Osteoblast (primary cell): Measurements from ENCODE around the gene EXD3. TPM values are rescaled to one million over a fixed set of nuclear protein-coding genes. Genes with fewer than 3 reads are reported as not detected.

Experiments used
- DNase-seq: peaks from one replicate; pipeline ENCODE4 v3.0.0; 2011; ENCODE audit warnings: low spot score, mixed read lengths; ENCODE audit not compliant: insufficient read length; ENCODE audit errors: missing footprints
- H2AFZ ChIP-seq: 2 replicates; pipeline ENCODE4 v1.6.0; 2011; ENCODE audit warnings: mild to moderate bottlenecking, low read length
- H3K27ac ChIP-seq: 2 replicates; pipeline ENCODE4 v1.5.1; 2011; ENCODE audit warnings: mild to moderate bottlenecking, low read depth, low read length, moderate library complexity
- H3K27me3 ChIP-seq: 2 replicates; pipeline ENCODE4 v1.6.0; 2012; ENCODE audit warnings: mild to moderate bottlenecking, control low read depth, inconsistent platforms, low read length, moderate library complexity; ENCODE audit not compliant: insufficient read depth
- H3K36me3 ChIP-seq: 2 replicates; pipeline ENCODE4 v1.5.1; 2011; ENCODE audit warnings: mild to moderate bottlenecking, low read length, control low read depth, moderate library complexity; ENCODE audit not compliant: insufficient read depth
- H3K4me1 ChIP-seq: 2 replicates; pipeline ENCODE4 v1.5.1; 2011; ENCODE audit warnings: mild to moderate bottlenecking, low read length, control low read depth, moderate library complexity; ENCODE audit not compliant: insufficient read depth
- H3K4me2 ChIP-seq: 2 replicates; pipeline ENCODE4 v1.6.0; 2011; ENCODE audit warnings: mild to moderate bottlenecking, low read length; ENCODE audit not compliant: insufficient read depth
- H3K4me3 ChIP-seq: fragments of 200-600 bp; sonication (generic); 3 replicates; pipeline ENCODE4 v1.5.1; 2012; ENCODE audit warnings: mild to moderate bottlenecking, low read length, inconsistent platforms; ENCODE audit not compliant: insufficient read depth
- H3K79me2 ChIP-seq: 2 replicates; pipeline ENCODE4 v1.6.0; 2012; ENCODE audit warnings: mild to moderate bottlenecking, low read length, control low read depth, inconsistent platforms; ENCODE audit not compliant: insufficient read depth
- H3K9me3 ChIP-seq: 2 replicates; pipeline ENCODE4 v1.5.1; 2011; ENCODE audit warnings: low read depth, low read length, control low read depth
- H4K20me1 ChIP-seq: 2 replicates; pipeline ENCODE4 v1.6.0; 2012; ENCODE audit warnings: mild to moderate bottlenecking, low read length, control low read depth; ENCODE audit not compliant: insufficient read depth
- CTCF ChIP-seq: IDR thresholded peaks from 2 replicates; pipeline ENCODE4 v1.5.1; 2011; ENCODE audit warnings: mild to moderate bottlenecking, low read depth, low read length, moderate library complexity; ENCODE audit errors: extremely low read depth
- total RNA-seq: library from RNA; depleted of rRNA; stranded (reverse); fragments of >200 nt; gene quantifications from 2 replicates; pipeline ENCODE4 v1.2.3, GENCODE V29; 2012

Gene EXD3
- total RNA-seq, 1 donor: 7.6 TPM

- Histone ChIP-seq H3K9me3 (no peaks in the 10 kb centered on the region), H3K27me3 (no peaks in the 10 kb centered on the region), H2AFZ (no peak overlapping the region), H3K4me3 (no peak overlapping the region), H3K27ac (no peak overlapping the region), H3K4me2 (no peak overlapping the region), H3K36me3 (no peaks in the 10 kb centered on the region), H3K4me1 (peaks cover 4% of the 10 kb centered on the region), H4K20me1 (no peaks in the 10 kb centered on the region), H3K79me2 (no peaks in the 10 kb centered on the region)
- no peak for TF ChIP-seq CTCF
- peak; percentile 78 for DNase-seq
These were observed 114.8 kb downstream of the EXD3 start for GRCh38 chr9:137308057-137308619.

GRCh38 chr9:137307255-137308056 lies 115.5 kb downstream of the EXD3 start:
- H3K36me3 ChIP-seq: no peaks in the 10 kb centered on the region
- no peak for TF ChIP-seq CTCF
- peak; percentile 82 for DNase-seq
- no peak overlapping the region for H3K4me3 ChIP-seq
- no peak overlapping the region for H2AFZ ChIP-seq
- H4K20me1 ChIP-seq: no peaks in the 10 kb centered on the region
- H3K4me1 ChIP-seq: peaks cover 4% of the 10 kb centered on the region
- no peak overlapping the region for H3K4me2 ChIP-seq
- no peaks in the 10 kb centered on the region for H3K27me3 ChIP-seq
- H3K27ac ChIP-seq: no peak overlapping the region
- H3K79me2 ChIP-seq: no peaks in the 10 kb centered on the region
- H3K9me3 ChIP-seq: no peaks in the 10 kb centered on the region

- Histone ChIP-seq H3K4me1 (peaks cover 4% of the 10 kb centered on the region), H4K20me1 (no peaks in the 10 kb centered on the region), H3K36me3 (no peaks in the 10 kb centered on the region), H3K27me3 (no peaks in the 10 kb centered on the region), H3K27ac (no peak overlapping the region), H3K9me3 (no peaks in the 10 kb centered on the region), H3K4me2 (no peak overlapping the region), H3K4me3 (no peak overlapping the region), H3K79me2 (no peaks in the 10 kb centered on the region), H2AFZ (no peak overlapping the region)
- peak; percentile 88 for DNase-seq
- TF ChIP-seq CTCF: no peak
These were observed 116.1 kb downstream of the EXD3 start for GRCh38 chr9:137306850-137307254.

GRCh38 chr9:137306066-137306849 lies 116.7 kb downstream of the EXD3 start:
- Histone ChIP-seq H3K4me3 (no peak overlapping the region), H3K4me1 (peaks cover 4% of the 10 kb centered on the region), H3K4me2 (no peak overlapping the region), H3K36me3 (no peaks in the 10 kb centered on the region), H3K79me2 (no peaks in the 10 kb centered on the region), H2AFZ (no peak overlapping the region), H4K20me1 (no peaks in the 10 kb centered on the region), H3K27ac (no peak overlapping the region), H3K9me3 (no peaks in the 10 kb centered on the region), H3K27me3 (no peaks in the 10 kb centered on the region)
- peak; percentile 82 for DNase-seq
- TF ChIP-seq CTCF: no peak
